ENCODE data around the gene EPB41L4B.

EPB41L4B gene

GRCh38 chr9:109319626-109320241 is 1.1 kb downstream of the EPB41L4B start:
- H3K27ac ChIP-seq (ENCODE audit: low read depth, low read length, poor library complexity, severe bottlenecking), result no peak overlapping the region
- H3K9me2 ChIP-seq (ENCODE audit: low read depth, low read length), result no peaks in the 10 kb centered on the region
- no peak for TF ChIP-seq CTCF (IDR thresholded peaks at IDR 0.05; ENCODE audit: low read length)
- no peak for TF ChIP-seq EZH2 (IDR thresholded peaks at IDR 0.05; ENCODE audit: borderline replicate concordance, low read length)
- no peak overlapping the region for H3K9ac ChIP-seq (ENCODE audit: low read length)
- H3K27me3 ChIP-seq (ENCODE audit: insufficient read depth, low read length), result peaks cover 5% of the 10 kb centered on the region; the same call in 1 of the 2 replicates
- H3K4me2 ChIP-seq (ENCODE audit: low read length), result no peak overlapping the region; the same call in 1 of the 2 replicates
- H4K20me1 ChIP-seq (ENCODE audit: insufficient read depth, low read length), result no peaks in the 10 kb centered on the region
- H3K4me1 ChIP-seq (ENCODE audit: insufficient read depth, low read length, severe bottlenecking), result peaks cover 4% of the 10 kb centered on the region
- no peaks in the 10 kb centered on the region for H3K79me2 ChIP-seq (ENCODE audit: insufficient read depth, low read length)
- no peak overlapping the region for H3K4me3 ChIP-seq (ENCODE audit: low read depth, low read length, poor library complexity, severe bottlenecking)
- no peaks in the 10 kb centered on the region for H3K9me3 ChIP-seq (ENCODE audit: low read length)
- no peak overlapping the region for H2AFZ ChIP-seq (ENCODE audit: low read length)
- H3K36me3 ChIP-seq (ENCODE audit: insufficient read depth, low read length), result no peaks in the 10 kb centered on the region
- H3F3A ChIP-seq (ENCODE audit: insufficient read depth, low read length), result no peaks in the 10 kb centered on the region

- Histone ChIP-seq H3K9me2 (ENCODE audit: low read depth, low read length) (no peaks in the 10 kb centered on the region), H3K27ac (ENCODE audit: low read depth, low read length, poor library complexity, severe bottlenecking) (no peak overlapping the region), H3F3A (ENCODE audit: insufficient read depth, low read length) (no peaks in the 10 kb centered on the region), H3K9ac (ENCODE audit: low read length) (no peak overlapping the region), H3K36me3 (ENCODE audit: insufficient read depth, low read length) (no peaks in the 10 kb centered on the region), H3K4me1 (ENCODE audit: insufficient read depth, low read length, severe bottlenecking) (peaks cover 4% of the 10 kb centered on the region), H3K4me3 (ENCODE audit: low read depth, low read length, poor library complexity, severe bottlenecking) (no peak overlapping the region), H3K9me3 (ENCODE audit: low read length) (no peaks in the 10 kb centered on the region), H3K79me2 (ENCODE audit: insufficient read depth, low read length) (no peaks in the 10 kb centered on the region), H2AFZ (ENCODE audit: low read length) (no peak overlapping the region), H4K20me1 (ENCODE audit: insufficient read depth, low read length) (no peaks in the 10 kb centered on the region), H3K4me2 (ENCODE audit: low read length) (no peak overlapping the region), H3K27me3 (ENCODE audit: insufficient read depth, low read length) (peaks cover 5% of the 10 kb centered on the region; the same call in 1 of the 2 replicates)
- TF ChIP-seq CTCF (IDR thresholded peaks at IDR 0.05; ENCODE audit: low read length) (no peak), EZH2 (IDR thresholded peaks at IDR 0.05; ENCODE audit: borderline replicate concordance, low read length) (no peak)
Measured at GRCh38 chr9:109319017-109319625, 1.7 kb downstream of the EPB41L4B start.

GRCh38 chr9:109317979-109318741 is 2.7 kb downstream of the EPB41L4B start:
- Histone ChIP-seq H2AFZ (ENCODE audit: low read length) (no peak overlapping the region), H3K9me2 (ENCODE audit: low read depth, low read length) (no peaks in the 10 kb centered on the region), H3K79me2 (ENCODE audit: insufficient read depth, low read length) (no peaks in the 10 kb centered on the region), H3K27ac (ENCODE audit: low read depth, low read length, poor library complexity, severe bottlenecking) (no peak overlapping the region), H3K27me3 (ENCODE audit: insufficient read depth, low read length) (peaks cover 5% of the 10 kb centered on the region; the same call in 1 of the 2 replicates), H3K9me3 (ENCODE audit: low read length) (no peaks in the 10 kb centered on the region), H3K4me1 (ENCODE audit: insufficient read depth, low read length, severe bottlenecking) (peaks cover 4% of the 10 kb centered on the region), H4K20me1 (ENCODE audit: insufficient read depth, low read length) (no peaks in the 10 kb centered on the region), H3K9ac (ENCODE audit: low read length) (no peak overlapping the region), H3K4me2 (ENCODE audit: low read length) (no peak overlapping the region), H3F3A (ENCODE audit: insufficient read depth, low read length) (no peaks in the 10 kb centered on the region), H3K4me3 (ENCODE audit: low read depth, low read length, poor library complexity, severe bottlenecking) (no peak overlapping the region), H3K36me3 (ENCODE audit: insufficient read depth, low read length) (no peaks in the 10 kb centered on the region)
- TF ChIP-seq EZH2 (IDR thresholded peaks at IDR 0.05; ENCODE audit: borderline replicate concordance, low read length) (no peak), CTCF (IDR thresholded peaks at IDR 0.05; ENCODE audit: low read length) (no peak)

All from OCI-LY1 (cell line).